Gastroesophageal sphincter (tissue), 4 donors: ENCODE results near the gene CREB3L4. TPM values are rescaled to one million over a fixed set of nuclear protein-coding genes. Genes with fewer than 3 reads are reported as not detected.
"Not testable (repeated sequence)": the region's sequence is repeated elsewhere in the genome, so short reads cannot be mapped to it uniquely, and the experiment has no call there.

Source experiments
- ATAC-seq: fragments of 150-250 bp; one replicate; pipeline ENCODE4 v1.9.1; 2016; ENCODE audit warnings: mild to moderate bottlenecking, moderate library complexity
- H3K27ac ChIP-seq, 4 donors: fragments of 200-600 bp; sonication (generic) in 3 of 4; 1 replicate in 3 of 4; 2 replicates in 1 of 4; pipeline ENCODE4 v1.5.1; 2016 to 2019
- H3K27me3 ChIP-seq: fragments of 200-600 bp; sonication (generic); one replicate; pipeline ENCODE4 v1.5.1; 2019
- H3K36me3 ChIP-seq, 2 donors: fragments of 200-600 bp; sonication (generic); one replicate each; pipeline ENCODE4 v1.5.1; 2019; ENCODE audit warnings: control low read depth in 1 of 2
- H3K4me1 ChIP-seq, 3 donors: fragments of 200-600 bp; sonication (generic); 1 replicate in 2 of 3; 2 replicates in 1 of 3; pipeline ENCODE4 v1.5.1; 2016 to 2019; ENCODE audit warnings: control low read depth in 2 of 3
- H3K4me3 ChIP-seq, 2 donors: fragments of 200-600 bp; sonication (generic); one replicate each; pipeline ENCODE4 v1.5.1; 2019; ENCODE audit warnings: mild to moderate bottlenecking in 1 of 2, moderate library complexity in 1 of 2
- H3K9me3 ChIP-seq, 3 donors: fragments of 200-600 bp; sonication (generic); one replicate each; pipeline ENCODE4 v1.5.1; 2017 to 2019; ENCODE audit warnings: control low read depth in 2 of 3
- CTCF ChIP-seq, 4 experiments: fragments of 200-600 bp in 2 of 4; fragments of 450-650 bp in 2 of 4; sonication (generic) in 1 of 4; IDR thresholded peaks; one replicate each; pipeline ENCODE4 v1.5.1; 2017 to 2019; ENCODE audit warnings: antibody characterized with exemption in 4 of 4, mild to moderate bottlenecking in 2 of 4, moderate library complexity in 2 of 4
- EP300 ChIP-seq: sonication (generic); formaldehyde crosslinking; IDR thresholded peaks from one replicate; pipeline ENCODE4 v1.6.1; 2017; ENCODE audit warnings: antibody characterized with exemption, mild to moderate bottlenecking
- POLR2A ChIP-seq, 2 donors: fragments of 450-650 bp; IDR thresholded peaks; one replicate each; pipeline ENCODE4 v1.6.1; 2017; ENCODE audit warnings: antibody characterized with exemption in 2 of 2, mild to moderate bottlenecking in 2 of 2, moderate library complexity in 1 of 2
- POLR2AphosphoS5 ChIP-seq: sonication (generic); formaldehyde crosslinking; IDR thresholded peaks from one replicate; pipeline ENCODE4 v1.6.1; 2017; ENCODE audit warnings: antibody characterized with exemption
- WGBS, 2 donors: methylation state at CpG; one replicate each; pipeline ENCODE4 v1.1.5; 2018; ENCODE audit warnings: low coverage in 1 of 2; 5-methylcytosine and 5-hydroxymethylcytosine counted together
- total RNA-seq, 4 donors: library from RNA; depleted of rRNA; stranded (reverse); fragments of >200 nt; gene quantifications; one replicate each; pipeline ENCODE4 v1.1.0, GENCODE V29; 2016

Gene CREB3L4
- total RNA-seq, 4 donors from 2014 or later = 5.1 to 10.4 (median 6.8) TPM

DNA sequence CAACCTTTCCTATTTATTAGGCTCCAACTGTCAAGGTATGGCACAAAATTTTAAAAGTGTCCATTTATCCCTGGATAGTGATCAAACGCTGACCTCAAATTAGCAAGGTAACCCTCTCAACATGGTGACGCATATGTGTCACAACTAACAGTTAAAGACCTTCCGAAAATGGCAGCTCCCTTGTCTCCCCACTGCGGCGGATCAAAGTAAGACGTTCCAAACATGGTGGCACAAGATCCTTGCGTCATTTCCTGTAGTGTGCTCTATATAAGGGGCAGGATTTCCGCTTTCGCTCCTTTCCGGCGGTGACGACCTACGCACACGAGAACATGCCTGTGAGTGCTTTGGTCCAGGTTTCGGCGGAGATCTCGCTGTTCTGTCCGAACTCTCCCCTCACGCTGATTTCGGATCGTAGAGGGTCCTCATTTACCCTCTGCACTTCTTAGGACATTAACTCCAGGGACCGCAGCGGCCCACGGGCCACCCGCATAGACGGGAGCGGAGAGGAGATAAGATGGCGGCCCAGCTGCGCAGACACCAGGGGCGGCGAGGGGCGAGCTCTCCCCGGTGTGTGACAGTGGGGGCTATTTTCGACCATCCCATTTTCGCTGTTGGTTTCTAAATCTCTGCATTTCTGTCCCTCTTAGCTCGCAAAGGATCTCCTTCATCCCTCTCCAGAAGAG, 22.9 kb downstream of the CREB3L4 start, which contains the start of gene RPS27:
Gene RPS27, plus strand, starts transcription at position 295 of the 683 bp plus-strand sequence. Its CDS starts 35 bp downstream, at position 330.
- 0 to 1% methylated on average over 13 to 15 of the region's 36 CpGs for WGBS, 2 donors
- no peaks in the 10 kb centered on the region for H3K27me3 ChIP-seq
- TF ChIP-seq CTCF (IDR thresholded peaks at IDR 0.05) (peak in 1 of 4 experiments; percentile 9), POLR2A (IDR thresholded peaks at IDR 0.05) (peak; percentile 98 to 99), POLR2AphosphoS5 (peak; percentile 100), EP300 (no peak)
- H3K4me1 ChIP-seq = peaks cover 6 to 58% (median 21%) of the 10 kb centered on the region in 3 donors
- ATAC-seq = peak; percentile 83
- H3K36me3 ChIP-seq = peaks cover 0 to 40% of the 10 kb centered on the region in 2 donors
- H3K27ac ChIP-seq = peak within 1 kb of the TSS; percentile 91 to 98 (median 95)
- no peaks in the 10 kb centered on the region for H3K9me3 ChIP-seq
- H3K4me3 ChIP-seq = peak within 1 kb of the TSS; percentile 71 to 92

DNA sequence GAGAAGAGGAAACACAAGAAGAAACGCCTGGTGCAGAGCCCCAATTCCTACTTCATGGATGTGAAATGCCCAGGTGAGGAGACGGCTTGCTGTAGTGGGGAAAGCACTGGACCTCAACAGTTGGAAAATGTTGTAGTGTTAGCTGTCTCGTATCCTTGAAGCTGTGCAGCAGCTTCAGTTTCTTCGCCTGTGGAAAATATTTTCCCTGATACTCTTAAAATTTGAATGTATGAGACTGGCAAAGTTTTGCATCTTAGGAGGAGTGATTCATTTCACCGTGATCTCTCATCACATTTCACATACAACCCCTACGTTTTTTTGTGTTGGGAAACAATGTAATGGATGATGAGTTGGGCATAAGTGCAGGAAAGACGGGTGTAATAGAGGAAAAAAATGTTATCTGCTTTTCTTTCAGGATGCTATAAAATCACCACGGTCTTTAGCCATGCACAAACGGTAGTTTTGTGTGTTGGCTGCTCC, 23.5 kb downstream of the CREB3L4 start:
- no peak for ATAC-seq
- Histone ChIP-seq H3K27ac (peak overlapping the region; percentile 91 to 98 (median 95)), H3K4me1 (peaks cover 6 to 57% (median 21%) of the 10 kb centered on the region in 3 donors), H3K27me3 (no peaks in the 10 kb centered on the region), H3K36me3 (peaks cover 0 to 46% of the 10 kb centered on the region in 2 donors), H3K9me3 (no peaks in the 10 kb centered on the region), H3K4me3 (peak overlapping the region; percentile 71 to 92)
- 12 to 13% methylated on average over 7 to 9 of the region's 9 CpGs for WGBS, 2 donors
- no peak for TF ChIP-seq CTCF (IDR thresholded peaks at IDR 0.05)

GRCh38 chr1:153991806-153992205, 24.1 kb downstream of the CREB3L4 start:
- Histone ChIP-seq H3K4me3 (peak overlapping the region; percentile 71 to 92), H3K36me3 (peaks cover 0 to 48% of the 10 kb centered on the region in 2 donors), H3K9me3 (no peaks in the 10 kb centered on the region), H3K27me3 (no peaks in the 10 kb centered on the region), H3K27ac (peak overlapping the region; percentile 91 to 98 (median 95)), H3K4me1 (peaks cover 6 to 51% (median 21%) of the 10 kb centered on the region in 3 donors)
- 76 to 87% methylated on average over 2 of the region's 2 CpGs for WGBS, 2 donors
- no peak for ATAC-seq
- TF ChIP-seq POLR2AphosphoS5 (no peak), POLR2A (IDR thresholded peaks at IDR 0.05) (no peak)

DNA sequence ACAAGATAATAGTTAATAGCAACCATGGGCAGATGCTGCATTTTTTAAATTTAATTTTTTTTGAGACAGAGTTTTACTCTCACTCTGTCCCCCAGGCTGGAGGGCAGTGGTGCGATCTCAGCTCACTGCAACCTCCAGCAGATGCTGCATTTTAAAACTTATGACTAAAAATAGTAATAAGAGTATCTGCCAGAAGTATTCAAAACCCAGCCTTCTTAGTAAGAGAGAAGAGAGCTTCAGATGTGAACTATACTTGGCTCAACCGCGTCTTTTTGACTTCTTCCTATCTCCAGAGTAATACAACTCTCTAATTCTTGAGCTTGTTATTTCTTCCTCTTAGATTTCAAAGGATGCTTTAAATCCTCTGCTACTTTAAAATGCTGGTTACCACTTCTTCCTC, 27.5 kb downstream of the CREB3L4 start:
- TF ChIP-seq CTCF (IDR thresholded peaks at IDR 0.05) (no peak), POLR2A (IDR thresholded peaks at IDR 0.05) (no peak), EP300 (no peak), POLR2AphosphoS5 (no peak)
- H3K9me3 ChIP-seq = no peaks in the 10 kb centered on the region
- ATAC-seq = no peak
- no peak overlapping the region for H3K4me3 ChIP-seq
- H3K27me3 ChIP-seq = no peaks in the 10 kb centered on the region
- peaks cover 6 to 40% (median 15%) of the 10 kb centered on the region in 3 donors for H3K4me1 ChIP-seq
- 23 to 42% methylated on average over 2 to 3 of the region's 3 CpGs for WGBS, 2 donors
- H3K27ac ChIP-seq = no peak overlapping the region
- H3K36me3 ChIP-seq = peaks cover 0 to 48% of the 10 kb centered on the region in 2 donors

GRCh38 chr1:153995640-153996039, 27.9 kb downstream of the CREB3L4 start:
- Histone ChIP-seq H3K9me3 (no peaks in the 10 kb centered on the region), H3K27me3 (no peaks in the 10 kb centered on the region), H3K4me1 (peaks cover 6 to 37% (median 15%) of the 10 kb centered on the region in 3 donors), H3K4me3 (no peak overlapping the region), H3K36me3 (peaks cover 0 to 48% of the 10 kb centered on the region in 2 donors), H3K27ac (no peak overlapping the region)
- ATAC-seq = no peak
- no peak for TF ChIP-seq EP300
- TF ChIP-seq CTCF (IDR thresholded peaks at IDR 0.05) = no peak
- no peak for TF ChIP-seq POLR2A (IDR thresholded peaks at IDR 0.05)
- TF ChIP-seq POLR2AphosphoS5 = no peak
- WGBS, 2 donors = 82 to 91% methylated on average over 4 to 11 of the region's 11 CpGs

- not testable (repeated sequence) for H3K27me3 ChIP-seq, ATAC-seq
Measured at GRCh38 chr1:153996882-153997281, 29.2 kb downstream of the CREB3L4 start.

More at GRCh38 chr1:153996882-153997281, 29.2 kb downstream of the CREB3L4 start:
- 89 to 100% methylated on average over 2 to 9 of the region's 10 CpGs for WGBS, 2 donors
- not testable (repeated sequence) for H3K27ac ChIP-seq, H3K4me3 ChIP-seq, H3K9me3 ChIP-seq
- Histone ChIP-seq H3K36me3 (peaks cover 0 to 45% of the 10 kb centered on the region in 2 donors), H3K4me1 (peaks cover 3 to 31% (median 11%) of the 10 kb centered on the region in 3 donors)
